ENCODE results near the gene WWC2.
A peak's percentile ranks its signal among the peaks of the same experiment; 100 is the strongest.

Gene WWC2

DNA sequence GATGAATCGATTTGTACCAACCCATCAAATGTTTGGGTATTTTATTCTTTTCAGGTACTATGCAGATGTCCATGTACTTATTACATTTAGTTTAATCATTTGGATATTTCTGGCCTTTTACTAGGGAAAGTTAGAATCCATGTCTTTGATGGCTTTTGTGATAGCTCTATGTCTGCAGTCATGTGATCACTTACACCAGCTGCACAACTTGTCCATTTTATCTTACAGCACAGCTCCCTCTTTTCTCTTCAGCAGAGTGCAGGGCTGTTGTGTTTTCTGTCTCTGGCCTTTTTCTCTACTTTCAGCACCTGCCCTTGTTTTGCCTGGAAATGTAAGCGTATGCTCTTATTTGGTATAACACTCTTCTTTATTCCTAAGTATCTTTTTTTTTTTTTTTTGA, 30.6 kb downstream of the WWC2 start:
- DNase-seq (ENCODE audit: low read depth), result no peak
- H3K4me3 ChIP-seq (replicated peaks; ENCODE audit: low read depth, low read length), result no peak overlapping the region
- TF ChIP-seq, protein P1, sequence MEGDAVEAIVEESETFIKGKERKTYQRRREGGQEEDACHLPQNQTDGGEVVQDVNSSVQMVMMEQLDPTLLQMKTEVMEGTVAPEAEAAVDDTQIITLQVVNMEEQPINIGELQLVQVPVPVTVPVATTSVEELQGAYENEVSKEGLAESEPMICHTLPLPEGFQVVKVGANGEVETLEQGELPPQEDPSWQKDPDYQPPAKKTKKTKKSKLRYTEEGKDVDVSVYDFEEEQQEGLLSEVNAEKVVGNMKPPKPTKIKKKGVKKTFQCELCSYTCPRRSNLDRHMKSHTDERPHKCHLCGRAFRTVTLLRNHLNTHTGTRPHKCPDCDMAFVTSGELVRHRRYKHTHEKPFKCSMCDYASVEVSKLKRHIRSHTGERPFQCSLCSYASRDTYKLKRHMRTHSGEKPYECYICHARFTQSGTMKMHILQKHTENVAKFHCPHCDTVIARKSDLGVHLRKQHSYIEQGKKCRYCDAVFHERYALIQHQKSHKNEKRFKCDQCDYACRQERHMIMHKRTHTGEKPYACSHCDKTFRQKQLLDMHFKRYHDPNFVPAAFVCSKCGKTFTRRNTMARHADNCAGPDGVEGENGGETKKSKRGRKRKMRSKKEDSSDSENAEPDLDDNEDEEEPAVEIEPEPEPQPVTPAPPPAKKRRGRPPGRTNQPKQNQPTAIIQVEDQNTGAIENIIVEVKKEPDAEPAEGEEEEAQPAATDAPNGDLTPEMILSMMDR (IDR thresholded peaks at IDR 0.05; ENCODE audit: low read length, missing control alignments), result no peak

DNA sequence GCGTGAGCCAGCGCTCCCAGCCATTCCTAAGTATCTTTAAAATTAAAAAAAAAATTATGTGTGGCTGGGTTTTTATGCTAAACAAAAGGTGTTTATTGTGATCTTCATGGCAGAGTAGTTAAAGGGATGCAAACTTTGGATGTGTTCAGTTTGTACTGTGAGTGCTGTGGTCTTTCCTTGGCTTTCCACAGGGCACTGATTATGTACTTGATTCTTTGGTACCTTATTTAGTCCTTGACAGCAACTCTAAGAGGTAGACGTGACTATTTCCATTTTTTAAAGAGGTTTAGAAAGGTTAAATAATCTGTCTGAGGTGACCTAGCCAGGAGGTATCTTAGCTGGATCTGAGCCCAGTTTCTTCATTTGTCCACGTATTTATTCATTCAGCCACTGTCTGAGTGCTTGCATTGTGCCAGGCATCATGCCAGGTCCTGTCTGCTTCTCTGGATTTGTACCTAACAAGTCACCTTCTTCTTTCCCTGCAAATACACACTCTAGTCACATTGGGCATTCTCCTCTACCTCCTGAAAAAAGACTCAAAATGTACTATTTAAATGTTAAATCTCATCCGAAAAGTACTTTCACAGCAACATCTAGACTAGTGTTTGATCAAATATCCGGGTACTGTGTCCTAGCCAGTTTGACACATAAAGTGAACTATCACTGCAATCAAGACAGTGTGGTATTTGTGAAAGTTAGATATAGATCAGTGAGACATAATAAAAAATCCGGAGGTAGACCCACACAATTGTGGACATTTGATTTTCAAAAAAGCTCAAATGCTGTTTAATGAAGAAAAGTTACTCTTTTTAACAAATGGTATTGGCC, 31.5 kb downstream of the WWC2 start:
- H3K4me3 ChIP-seq (replicated peaks; ENCODE audit: low read depth, low read length), result no peak overlapping the region
- TF ChIP-seq, protein P1 (IDR thresholded peaks at IDR 0.05; ENCODE audit: low read length, missing control alignments), result no peak
- peak; percentile 51 for DNase-seq (ENCODE audit: low read depth)

DNA sequence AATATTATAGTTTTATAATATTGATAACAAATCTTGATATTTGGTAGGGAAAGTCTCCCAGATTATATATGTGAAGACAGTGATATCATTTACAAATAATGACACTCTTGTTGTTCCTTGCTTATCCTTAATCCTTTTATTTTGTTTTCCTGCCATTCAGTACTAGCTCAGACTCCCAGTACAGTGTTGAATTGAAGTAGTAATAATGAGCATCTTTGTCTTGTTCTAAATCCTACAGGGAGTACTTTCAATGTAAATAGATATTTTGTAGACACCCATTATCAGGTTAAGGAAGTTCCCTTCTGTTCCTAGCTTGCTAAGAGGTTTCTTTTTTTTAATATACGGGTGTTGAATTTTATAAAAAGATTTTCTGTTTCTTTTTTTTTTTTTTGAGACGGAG, 33.0 kb downstream of the WWC2 start:
- DNase-seq (ENCODE audit: low read depth), result no peak
- TF ChIP-seq, protein P1 (IDR thresholded peaks at IDR 0.05; ENCODE audit: low read length, missing control alignments), result no peak
- no peak overlapping the region for H3K4me3 ChIP-seq (replicated peaks; ENCODE audit: low read depth, low read length)

DNA sequence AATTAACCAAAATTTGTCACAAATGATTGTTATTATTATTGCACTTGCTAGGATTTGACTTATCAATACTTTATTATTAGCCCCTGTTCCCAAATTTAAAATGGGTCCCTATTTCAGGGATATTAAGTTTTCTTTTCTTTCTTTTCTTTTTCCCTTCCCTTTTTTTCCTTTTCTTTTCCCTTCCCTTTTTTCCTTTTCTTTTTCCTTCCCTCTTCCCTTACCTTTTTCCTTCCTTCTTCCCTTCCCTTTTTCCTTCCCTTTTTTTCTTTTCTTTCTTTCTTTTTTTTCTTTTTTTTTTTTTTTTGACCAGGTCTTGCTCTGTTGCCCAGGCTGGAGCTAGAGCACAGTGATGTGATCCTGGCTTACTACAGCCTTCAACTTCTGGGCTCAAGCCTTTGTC, 33.8 kb downstream of the WWC2 start:
- no peak overlapping the region for H3K4me3 ChIP-seq (replicated peaks; ENCODE audit: low read depth, low read length)
- no peak for DNase-seq (ENCODE audit: low read depth)
- TF ChIP-seq, protein P1 (IDR thresholded peaks at IDR 0.05; ENCODE audit: low read length, missing control alignments), result no peak

DNA sequence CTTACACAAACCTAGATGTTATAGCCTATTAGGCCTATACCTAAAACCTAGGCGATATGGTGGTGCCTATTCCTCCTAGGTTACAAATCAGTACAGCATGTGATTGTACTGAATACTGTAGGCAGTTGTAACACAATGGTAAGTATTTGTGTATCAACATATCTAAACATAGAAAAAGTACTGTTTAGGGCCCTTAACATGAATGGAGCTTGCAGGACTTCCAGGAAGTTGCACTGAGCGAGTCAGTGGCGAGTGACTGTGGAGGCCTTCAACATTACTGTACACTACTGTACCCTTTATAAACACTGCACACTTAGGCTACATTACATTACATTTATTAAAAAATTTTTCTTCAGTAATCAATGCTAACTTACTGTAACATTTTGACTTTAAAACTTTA, 37.8 kb downstream of the WWC2 start:
- peak; percentile 28 for DNase-seq (ENCODE audit: low read depth)
- TF ChIP-seq, protein P1 (IDR thresholded peaks at IDR 0.05; ENCODE audit: low read length, missing control alignments), result no peak

DNA sequence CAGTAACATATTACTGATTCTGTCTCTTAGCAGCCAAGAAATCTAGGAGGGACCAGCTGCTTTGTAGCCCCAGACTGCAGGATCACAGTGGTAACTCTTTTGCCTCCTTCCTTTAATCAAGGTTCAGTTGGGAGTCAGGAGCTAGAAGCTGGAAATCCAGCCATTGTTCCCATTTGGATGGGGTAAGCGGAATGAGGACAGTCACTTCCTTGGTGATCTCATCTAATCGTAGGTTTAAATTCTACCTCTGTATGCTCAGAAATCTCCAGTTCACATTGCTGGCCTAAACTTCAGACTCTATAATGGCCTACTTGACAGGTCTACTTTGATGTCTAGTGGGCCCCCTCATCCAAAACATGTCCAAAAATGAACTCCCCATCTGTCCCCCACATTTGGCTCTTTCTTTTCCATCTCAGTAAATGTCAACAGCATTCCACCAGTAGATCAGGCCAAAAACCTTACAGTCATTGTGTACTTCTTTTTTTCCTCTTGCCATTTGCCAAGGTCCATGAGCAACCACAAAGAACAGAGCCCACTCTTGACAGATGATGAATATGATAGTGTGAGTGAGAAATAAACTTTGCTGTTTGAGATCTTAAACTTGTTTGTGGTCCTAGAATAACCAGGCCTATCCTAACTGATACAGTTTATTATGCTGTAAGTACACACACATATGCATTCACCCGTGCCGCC, 40.1 kb downstream of the WWC2 start:
- peak; percentile 47 for DNase-seq (ENCODE audit: low read depth)
- TF ChIP-seq, protein P1 (IDR thresholded peaks at IDR 0.05; ENCODE audit: low read length, missing control alignments), result no peak
- no peak overlapping the region for H3K4me3 ChIP-seq (replicated peaks; ENCODE audit: low read depth, low read length)

More for the DNA sequence above, 37.8 kb downstream of the WWC2 start:
- no peak overlapping the region for H3K4me3 ChIP-seq (replicated peaks; ENCODE audit: low read depth, low read length)
